K562 (cell line): ENCODE results near the gene HAPLN2. TPM values are rescaled to one million over a fixed set of nuclear protein-coding genes. Genes with fewer than 3 reads are reported as not detected.

ENCODE experiments used
- ATAC-seq: fragments of 200-7000 bp; cut with Tn5 transposase; 3 replicates; pipeline ENCODE4 v1.9.1; 2020; ENCODE audit warnings: moderate library complexity
- BruUV-seq: library from RNA; stranded (reverse); fragments of 400-500 nt; replicated peaks from 2 replicates; lab custom pipeline; 2021; lab: Mats Ljungman, UMichigan
- CTCF ChIA-PET: fragments of 300-600 bp; formaldehyde crosslinking; extraction: SDS; loops from one replicate; lab custom pipeline; 2021; ENCODE audit warnings: low intra/inter-chr PET ratio; lab: Yijun Ruan, JAX
- POLR2A ChIA-PET: fragments of 300-600, 350-650 bp; sonication (Branson Sonifier 250); formaldehyde crosslinking; extraction: SDS; loops from one replicate; lab custom pipeline; 2021; ENCODE audit warnings: antibody characterized with exemption, inconsistent platforms; lab: Yijun Ruan, JAX
- DNase-seq, 4 experiments: peaks; one replicate each; pipeline versions ENCODE4 v3.0.0 to v3.0.0-alpha.2; 2011 to 2018; ENCODE audit warnings: low spot score in 3 of 4, mixed read lengths in 3 of 4; ENCODE audit errors: extremely low read depth in 1 of 4
- FAIRE-seq: peaks from 2 replicates; lab custom pipeline; 2011; peaks lifted over from hg19 to GRCh38; lab: Jason Lieb, UNC
- H2AFZ ChIP-seq: 2 replicates; pipeline ENCODE4 v1.6.0; 2011; ENCODE audit warnings: low read depth, low read length, control low read depth, inconsistent platforms
- H3K27ac ChIP-seq: fragments of 200-600 bp; 3 replicates; pipeline ENCODE4 v1.8.0; 2011; ENCODE audit warnings: low read depth, mild to moderate bottlenecking, control low read depth, inconsistent platforms, low read length, moderate library complexity, mixed read lengths; ENCODE audit errors: extremely low read depth
- H3K27me3 ChIP-seq, 2 experiments: fragments of 300-600 bp in 1 of 2; 2 replicates in 1 of 2; 3 replicates in 1 of 2; pipeline versions ENCODE4 v1.6.0 to v1.8.0; 2011; ENCODE audit warnings: inconsistent platforms in 2 of 2, low read length in 2 of 2, mild to moderate bottlenecking in 1 of 2, mixed read lengths in 1 of 2, moderate library complexity in 1 of 2; ENCODE audit not compliant: control insufficient read depth in 2 of 2, insufficient read depth in 2 of 2
- H3K36me3 ChIP-seq: fragments of 300-600 bp; 3 replicates; pipeline ENCODE4 v1.8.0; 2011; ENCODE audit warnings: mild to moderate bottlenecking, low read length, inconsistent platforms; ENCODE audit not compliant: control insufficient read depth, insufficient read depth
- H3K4me1 ChIP-seq, 2 experiments: fragments of 200-600 bp in 1 of 2; replicated peaks in 1 of 2; 2 replicates in 1 of 2; 3 replicates in 1 of 2; pipeline versions ENCODE4 v1.5.1 to v1.8.0; 2011; ENCODE audit warnings: inconsistent platforms in 2 of 2, low read length in 2 of 2, mild to moderate bottlenecking in 1 of 2, mixed read lengths in 1 of 2, moderate library complexity in 1 of 2; ENCODE audit not compliant: control insufficient read depth in 2 of 2, insufficient read depth in 2 of 2
- H3K4me2 ChIP-seq: 2 replicates; pipeline ENCODE4 v1.6.1; 2011; ENCODE audit warnings: low read length, control low read depth, inconsistent platforms, mixed read lengths; ENCODE audit not compliant: insufficient read depth
- H3K4me3 ChIP-seq: fragments of 200-600 bp; sonication (generic), shearing (Covaris generic); 2 replicates; pipeline ENCODE4 v1.5.1; 2016; ENCODE audit warnings: control low read depth, inconsistent platforms
- H3K79me2 ChIP-seq: fragments of 200-600 bp; 3 replicates; pipeline ENCODE4 v1.8.0; 2011; ENCODE audit warnings: low read length, inconsistent platforms; ENCODE audit not compliant: control insufficient read depth, insufficient read depth
- H3K9ac ChIP-seq, 2 experiments: 2 replicates each; pipeline versions ENCODE4 v1.6.0 to v1.6.1; 2011; ENCODE audit warnings: low read depth in 2 of 2, low read length in 2 of 2, control low read depth in 1 of 2, inconsistent platforms in 1 of 2, mild to moderate bottlenecking in 1 of 2, mixed read lengths in 1 of 2; ENCODE audit not compliant: insufficient read depth in 1 of 2
- H3K9me1 ChIP-seq: one replicate; pipeline ENCODE4 v1.6.0; 2011; ENCODE audit warnings: inconsistent platforms, mild to moderate bottlenecking, low read length, moderate library complexity; ENCODE audit not compliant: control insufficient read depth, insufficient read depth
- H3K9me3 ChIP-seq: replicated peaks from 2 replicates; pipeline ENCODE4 v1.5.1; 2011; ENCODE audit warnings: low read depth, low read length, inconsistent platforms; ENCODE audit not compliant: control insufficient read depth, insufficient read depth
- H4K20me1 ChIP-seq: replicated peaks from 2 replicates; pipeline ENCODE4 v1.6.1; 2011; ENCODE audit warnings: low read length, inconsistent platforms, mixed read lengths; ENCODE audit not compliant: control insufficient read depth, insufficient read depth
- BHLHE40 ChIP-seq: IDR thresholded peaks from 2 replicates; pipeline ENCODE4 v1.6.1; 2011; ENCODE audit warnings: low read length, improper control_type of control experiment
- CBFA2T2 ChIP-seq: fragments of 450-650 bp; conservative IDR thresholded peaks from 2 replicates; pipeline ENCODE4 v1.6.1; 2017; ENCODE audit warnings: mild to moderate bottlenecking
- COPS2 ChIP-seq: fragments of 450-650 bp; conservative IDR thresholded peaks from 2 replicates; pipeline ENCODE4 v1.6.1; 2016; ENCODE audit warnings: mild to moderate bottlenecking, moderate library complexity
- CREB1 ChIP-seq, 2 experiments: sonication (generic) in 1 of 2; formaldehyde crosslinking in 1 of 2; IDR thresholded peaks; 2 replicates each; pipeline versions ENCODE4 v1.6.1 to v1.8.0; 2012 to 2022; ENCODE audit warnings: inconsistent platforms in 1 of 2, mild to moderate bottlenecking in 1 of 2, missing genetic modification reagents in 1 of 2, moderate library complexity in 1 of 2
- DACH1 ChIP-seq: fragments of 450-650 bp; IDR thresholded peaks from 2 replicates; pipeline ENCODE4 v1.6.1; 2018; ENCODE audit not compliant: partially characterized antibody
- ERF ChIP-seq: fragments of 450-650 bp; formaldehyde crosslinking; IDR thresholded peaks from 2 replicates; pipeline ENCODE4 v1.4.0; 2020; ENCODE audit warnings: mild to moderate bottlenecking, mixed read lengths
- GATAD2A ChIP-seq: fragments of 450-650 bp; IDR thresholded peaks from 2 replicates; pipeline ENCODE4 v1.6.1; 2017
- GTF2F1 ChIP-seq: IDR thresholded peaks from 2 replicates; pipeline ENCODE4 v1.6.1; 2011; ENCODE audit warnings: low read depth, low read length, improper control_type of control experiment
- KDM1A ChIP-seq, 2 experiments: fragments of 450-650 bp; IDR thresholded peaks; 2 replicates each; pipeline ENCODE4 v1.6.1; 2016; ENCODE audit warnings: mild to moderate bottlenecking in 2 of 2
- MEF2A ChIP-seq: IDR thresholded peaks from 2 replicates; pipeline ENCODE4 v1.6.1; 2011; ENCODE audit warnings: low read depth, mild to moderate bottlenecking, low read length, moderate library complexity; ENCODE audit not compliant: control insufficient read depth
- MIER1 ChIP-seq: fragments of 450-650 bp; IDR thresholded peaks from 2 replicates; pipeline ENCODE4 v1.6.1; 2016; ENCODE audit warnings: antibody characterized with exemption, mild to moderate bottlenecking, low read depth
- NCOA1 ChIP-seq: fragments of 450-650 bp; IDR thresholded peaks from 2 replicates; pipeline ENCODE4 v1.6.1; 2016; ENCODE audit warnings: low read depth
- POLR2G ChIP-seq: fragments of 200-400 bp; formaldehyde crosslinking; IDR thresholded peaks from 2 replicates; pipeline ENCODE4 v1.6.1; 2017; ENCODE audit warnings: low read depth, mild to moderate bottlenecking, antibody characterized with exemption, low read length, moderate library complexity
- RBFOX2 ChIP-seq: fragments of 200-400 bp; formaldehyde crosslinking; IDR thresholded peaks from 2 replicates; pipeline ENCODE4 v1.6.1; 2017; ENCODE audit warnings: low read depth, mild to moderate bottlenecking, low read length, moderate library complexity
- STAT5B ChIP-seq: fragments of 250-450 bp; sonication (Bioruptor Pico); IDR thresholded peaks from 2 replicates; pipeline ENCODE4 v1.8.0; 2021; ENCODE audit warnings: mild to moderate bottlenecking, inconsistent platforms
- TAF9B ChIP-seq: fragments of 450-650 bp; IDR thresholded peaks from 2 replicates; pipeline ENCODE4 v1.6.1; 2018; ENCODE audit warnings: mild to moderate bottlenecking; ENCODE audit not compliant: partially characterized antibody
- ZC3H4 ChIP-seq: sonication (generic); formaldehyde crosslinking; IDR thresholded peaks from 2 replicates; pipeline ENCODE4 v1.9.0; 2021; ENCODE audit warnings: missing genetic modification reagents, borderline replicate concordance
- ZNF140 ChIP-seq: fragments of 250-450 bp; sonication (Bioruptor Pico); IDR thresholded peaks from 2 replicates; pipeline ENCODE4 v1.8.0; 2021; ENCODE audit warnings: moderate library complexity, mild to moderate bottlenecking, inconsistent platforms
- WGBS: fragments of 100-300 bp; shearing (Covaris generic); methylation state at CpG from one replicate; pipeline ENCODE4 v1.1.6; 2016; ENCODE audit warnings: low coverage, mixed read lengths; ENCODE audit not compliant: insufficient coverage; ENCODE audit errors: missing lambda C conversion rate; 5-methylcytosine and 5-hydroxymethylcytosine counted together
- in situ Hi-C: fragments of 300-500 bp; cut with MboI; formaldehyde crosslinking; loops from 4 replicates; pipeline ENCODE4 v1.15.0; 2018; ENCODE audit warnings: inconsistent platforms, mixed read lengths
- intact Hi-C: fragments of 100-400 bp; cut with micrococcal nuclease; formaldehyde crosslinking; loops from 2 replicates; pipeline ENCODE4 v1.14.2; 2022
- polyA plus RNA-seq, 8 experiments: library from polyadenylated mRNA; depleted of rRNA in 4 of 8; stranded (reverse) in 5 of 8; unstranded in 3 of 8; fragments of >200 nt; fragmentation: Nextera tagmentation in 2 of 8; fragmentation: Illumina TruSeq in 1 of 8; extraction: Ambion mirVana in 2 of 8; extraction: Trizol in 1 of 8; gene quantifications; 2 replicates each; pipeline versions ENCODE4 v1.2.1 to v1.2.3, GENCODE V29; 2011 to 2014; ENCODE audit warnings: inconsistent platforms in 1 of 8, missing spikeins in 1 of 8
- total RNA-seq, 7 experiments: library from RNA; depleted of rRNA in 6 of 7; stranded (reverse); fragments of >200 nt in 6 of 7; fragmentation: Illumina TruSeq in 2 of 7; extraction: Trizol in 2 of 7; gene quantifications; 2 replicates each; pipeline versions ENCODE4 v1.2.1 to v1.2.3, GENCODE V29; 2011 to 2021; ENCODE audit warnings: low replicate concordance in 1 of 7
- TF ChIP-seq, protein P1 (sequence below): fragments of 250-450 bp; sonication (Bioruptor Pico); IDR thresholded peaks from 2 replicates; pipeline ENCODE4 v1.4.0; 2020; ENCODE audit warnings: borderline replicate concordance
- TF ChIP-seq, protein P2 (sequence below): fragments of 450-650 bp; IDR thresholded peaks from 2 replicates; pipeline ENCODE4 v1.6.1; 2016; ENCODE audit warnings: low read depth, mild to moderate bottlenecking, moderate library complexity
- TF ChIP-seq, protein P3 (sequence below): sonication (generic); formaldehyde crosslinking; IDR thresholded peaks from 2 replicates; pipeline ENCODE4 v1.4.0; 2020; ENCODE audit warnings: mild to moderate bottlenecking, missing genetic modification reagents

Gene HAPLN2
- total and polyA plus RNA-seq, 9 of the 15 experiments (the other 6 are each of a cell fraction or from before 2014, with no cell fraction given), result 0.14 to 5.2 (median 3.8) TPM; not detected in 4

DNA sequence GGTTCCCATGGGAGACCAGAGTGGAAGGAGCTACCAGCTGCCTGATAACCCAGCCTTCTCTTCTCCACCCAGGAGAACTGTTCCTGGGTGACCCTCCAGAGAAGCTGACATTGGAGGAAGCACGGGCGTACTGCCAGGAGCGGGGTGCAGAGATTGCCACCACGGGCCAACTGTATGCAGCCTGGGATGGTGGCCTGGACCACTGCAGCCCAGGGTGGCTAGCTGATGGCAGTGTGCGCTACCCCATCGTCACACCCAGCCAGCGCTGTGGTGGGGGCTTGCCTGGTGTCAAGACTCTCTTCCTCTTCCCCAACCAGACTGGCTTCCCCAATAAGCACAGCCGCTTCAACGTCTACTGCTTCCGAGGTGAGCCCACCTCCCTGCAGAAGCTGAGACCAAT is 29.3 kb downstream of the HAPLN2 start:
- H3K4me3 ChIP-seq, result no peak overlapping the region
- intact Hi-C loops (no loop called here), in situ Hi-C loops (no loop called here)
- H3K36me3 ChIP-seq, result peaks cover 50% of the 10 kb centered on the region
- POLR2A ChIA-PET, result interaction anchor here (1.1 to 1.8 kb wide), 6 partner anchors 10 to 78 kb away, joined by 3 to 12 read pairs (median 5); no protein-coding TSS in a partner anchor
- peaks cover 70% of the 10 kb centered on the region for H4K20me1 ChIP-seq
- H2AFZ ChIP-seq, result no peak overlapping the region
- CTCF ChIA-PET, result interaction anchor here (0.6 kb wide), 1 partner anchor 10 kb away, joined by 3 read pairs; no protein-coding TSS in a partner anchor
- FAIRE-seq, result no peak
- no peak overlapping the region for H3K4me2 ChIP-seq
- H3K9me3 ChIP-seq, result no peaks in the 10 kb centered on the region
- 78% methylated on average over 9 of the region's 10 CpGs for WGBS
- H3K27me3 ChIP-seq, result no peaks in the 10 kb centered on the region
- peaks cover 0 to 29% of the 10 kb centered on the region in 2 experiments; a peak in 3 of 5 replicates for H3K4me1 ChIP-seq
- ATAC-seq, result no peak
- no peak for TF ChIP-seq TAF9B
- TF ChIP-seq, protein P1, sequence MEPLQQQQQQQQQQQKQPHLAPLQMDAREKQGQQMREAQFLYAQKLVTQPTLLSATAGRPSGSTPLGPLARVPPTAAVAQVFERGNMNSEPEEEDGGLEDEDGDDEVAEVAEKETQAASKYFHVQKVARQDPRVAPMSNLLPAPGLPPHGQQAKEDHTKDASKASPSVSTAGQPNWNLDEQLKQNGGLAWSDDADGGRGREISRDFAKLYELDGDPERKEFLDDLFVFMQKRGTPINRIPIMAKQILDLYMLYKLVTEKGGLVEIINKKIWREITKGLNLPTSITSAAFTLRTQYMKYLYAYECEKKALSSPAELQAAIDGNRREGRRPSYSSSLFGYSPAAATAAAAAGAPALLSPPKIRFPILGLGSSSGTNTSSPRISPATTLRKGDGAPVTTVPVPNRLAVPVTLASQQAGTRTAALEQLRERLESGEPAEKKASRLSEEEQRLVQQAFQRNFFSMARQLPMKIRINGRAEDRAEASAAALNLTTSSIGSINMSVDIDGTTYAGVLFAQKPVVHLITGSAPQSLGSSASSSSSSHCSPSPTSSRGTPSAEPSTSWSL, result no peak
- TF ChIP-seq MEF2A, result no peak
- TF ChIP-seq ZNF140 (CRISPR knock-in tag), result no peak
- TF ChIP-seq, protein P2, sequence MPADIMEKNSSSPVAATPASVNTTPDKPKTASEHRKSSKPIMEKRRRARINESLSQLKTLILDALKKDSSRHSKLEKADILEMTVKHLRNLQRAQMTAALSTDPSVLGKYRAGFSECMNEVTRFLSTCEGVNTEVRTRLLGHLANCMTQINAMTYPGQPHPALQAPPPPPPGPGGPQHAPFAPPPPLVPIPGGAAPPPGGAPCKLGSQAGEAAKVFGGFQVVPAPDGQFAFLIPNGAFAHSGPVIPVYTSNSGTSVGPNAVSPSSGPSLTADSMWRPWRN, result no peak
- TF ChIP-seq COPS2, result no peak
- TF ChIP-seq GTF2F1, result no peak
- no peak for TF ChIP-seq STAT5B (CRISPR knock-in tag)
- peak; percentile 44 for TF ChIP-seq RBFOX2
- TF ChIP-seq MIER1, result no peak
- TF ChIP-seq, protein P3, sequence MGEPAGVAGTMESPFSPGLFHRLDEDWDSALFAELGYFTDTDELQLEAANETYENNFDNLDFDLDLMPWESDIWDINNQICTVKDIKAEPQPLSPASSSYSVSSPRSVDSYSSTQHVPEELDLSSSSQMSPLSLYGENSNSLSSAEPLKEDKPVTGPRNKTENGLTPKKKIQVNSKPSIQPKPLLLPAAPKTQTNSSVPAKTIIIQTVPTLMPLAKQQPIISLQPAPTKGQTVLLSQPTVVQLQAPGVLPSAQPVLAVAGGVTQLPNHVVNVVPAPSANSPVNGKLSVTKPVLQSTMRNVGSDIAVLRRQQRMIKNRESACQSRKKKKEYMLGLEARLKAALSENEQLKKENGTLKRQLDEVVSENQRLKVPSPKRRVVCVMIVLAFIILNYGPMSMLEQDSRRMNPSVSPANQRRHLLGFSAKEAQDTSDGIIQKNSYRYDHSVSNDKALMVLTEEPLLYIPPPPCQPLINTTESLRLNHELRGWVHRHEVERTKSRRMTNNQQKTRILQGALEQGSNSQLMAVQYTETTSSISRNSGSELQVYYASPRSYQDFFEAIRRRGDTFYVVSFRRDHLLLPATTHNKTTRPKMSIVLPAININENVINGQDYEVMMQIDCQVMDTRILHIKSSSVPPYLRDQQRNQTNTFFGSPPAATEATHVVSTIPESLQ (CRISPR knock-in tag), result no peak
- 0 out of 2 replicates have a peak, but pooled peaks have one; percentile 27 for TF ChIP-seq ZC3H4
- TF ChIP-seq DACH1, result no peak
- TF ChIP-seq POLR2G, result peak; percentile 52; the same call in 1 of the 2 replicates
- no peak for TF ChIP-seq ERF
- no peak for TF ChIP-seq GATAD2A
- TF ChIP-seq CBFA2T2, result no peak
- no peak for TF ChIP-seq KDM1A (IDR thresholded peaks at IDR 0.05)
- TF ChIP-seq NCOA1, result no peak
- no peak for TF ChIP-seq BHLHE40
- no peak for TF ChIP-seq CREB1 (IDR thresholded peaks at IDR 0.05)
- TF ChIP-seq CREB1 (CRISPR knock-in tag; IDR thresholded peaks at IDR 0.05), result no peak
- 0 out of 4 replicates have a peak overlapping the region, but pooled peaks of 1 of the 2 experiments have one; percentile 60 for H3K9ac ChIP-seq
- 0 out of 3 replicates have a peak, but pooled peaks cover 7% of the 10 kb centered on the region for H3K79me2 ChIP-seq
- H3K9me1 ChIP-seq, result peaks cover 16% of the 10 kb centered on the region
- no peak overlapping the region for H3K27ac ChIP-seq
- no TSS peak for BruUV-seq
- no peak for DNase-seq
